Mucosa of descending colon (tissue), 3 donors: ENCODE results near the gene DCAF7. TPM values are rescaled to one million over a fixed set of nuclear protein-coding genes. Genes with fewer than 3 reads are reported as not detected.

Experiments used
- ATAC-seq: fragments of 200-7000 bp; cut with Tn5 transposase; one replicate; pipeline ENCODE4 v1.9.1; 2020; ENCODE audit warnings: mild to moderate bottlenecking, moderate library complexity
- DNase-seq, 3 donors: peaks; one replicate each; pipeline ENCODE4 v3.0.0-alpha.2; 2020
- H3K36me3 ChIP-seq: fragments of 200-600 bp; one replicate; pipeline ENCODE4 v1.8.0; 2021; ENCODE audit warnings: low read depth, mild to moderate bottlenecking
- H3K4me1 ChIP-seq: fragments of 200-600 bp; one replicate; pipeline ENCODE4 v1.8.0; 2021; ENCODE audit warnings: low read depth, mild to moderate bottlenecking
- H3K4me3 ChIP-seq: fragments of 200-600 bp; one replicate; pipeline ENCODE4 v1.8.0; 2021; ENCODE audit warnings: mild to moderate bottlenecking
- H3K9me3 ChIP-seq: fragments of 200-600 bp; one replicate; pipeline ENCODE4 v1.8.0; 2021; ENCODE audit warnings: mild to moderate bottlenecking
- intact Hi-C, 2 donors: fragments of 100-400 bp; cut with DNase I in 1 of 2; cut with micrococcal nuclease in 1 of 2; formaldehyde crosslinking; loops; one replicate each; pipeline versions ENCODE4 v1.11.0 to v1.11.1; 2022; cut with DNase I, micrococcal nuclease
- total RNA-seq, 3 donors: library from RNA; stranded (reverse); fragmentation: NEBNext Ultra II Directional in 2 of 3; extraction: Animal tissue kit (Norgen Biotek cat#: 25700) in 2 of 3; gene quantifications; one replicate each; pipeline versions ENCODE4 v1.2.1 to v1.2.4, GENCODE V29; 2021 to 2023
- TF ChIP-seq, protein P1 (sequence below): fragments of 200-600 bp; IDR thresholded peaks from one replicate; pipeline ENCODE4 v1.8.0; 2022; ENCODE audit warnings: antibody characterized with exemption, mild to moderate bottlenecking
- donor health status: DM: no; HTN: no; CAD: no; lungs with moderate emphysema.
- donor health status: DM: no; HTN: no; CAD: no.
- donor health status: DM: no; HTN: yes; CAD: no.

DCAF7 gene
- total RNA-seq, 3 donors from 2014 or later: 69.0 to 87.3 (median 84.9) TPM

DNA sequence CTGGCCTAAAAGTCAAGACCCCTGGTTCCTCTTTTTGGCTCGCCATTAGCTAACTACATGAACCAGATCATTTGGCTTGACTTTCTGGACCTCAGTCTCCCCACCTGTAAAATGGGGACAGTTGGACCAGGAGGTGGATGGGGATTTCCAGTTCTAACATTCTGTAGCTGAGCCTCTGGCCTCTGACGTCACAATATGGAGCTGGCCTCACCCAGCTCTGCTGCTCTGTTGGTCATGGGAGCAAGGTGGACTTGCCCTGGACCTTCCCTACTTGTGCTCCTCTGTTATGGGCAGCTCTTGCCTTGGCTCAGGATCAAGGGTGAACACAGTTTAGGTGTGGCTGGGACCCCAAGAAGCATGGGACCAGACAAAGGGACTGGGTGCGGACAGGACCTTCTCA lies 43.6 kb upstream of the DCAF7 start:
- Histone ChIP-seq H3K4me3 (no peak overlapping the region), H3K4me1 (peaks cover 10% of the 10 kb centered on the region), H3K36me3 (no peaks in the 10 kb centered on the region), H3K9me3 (no peaks in the 10 kb centered on the region)
- DNase-seq (no peak), ATAC-seq (no peak)
- intact Hi-C loops: no loop called here
- TF ChIP-seq, protein P1, sequence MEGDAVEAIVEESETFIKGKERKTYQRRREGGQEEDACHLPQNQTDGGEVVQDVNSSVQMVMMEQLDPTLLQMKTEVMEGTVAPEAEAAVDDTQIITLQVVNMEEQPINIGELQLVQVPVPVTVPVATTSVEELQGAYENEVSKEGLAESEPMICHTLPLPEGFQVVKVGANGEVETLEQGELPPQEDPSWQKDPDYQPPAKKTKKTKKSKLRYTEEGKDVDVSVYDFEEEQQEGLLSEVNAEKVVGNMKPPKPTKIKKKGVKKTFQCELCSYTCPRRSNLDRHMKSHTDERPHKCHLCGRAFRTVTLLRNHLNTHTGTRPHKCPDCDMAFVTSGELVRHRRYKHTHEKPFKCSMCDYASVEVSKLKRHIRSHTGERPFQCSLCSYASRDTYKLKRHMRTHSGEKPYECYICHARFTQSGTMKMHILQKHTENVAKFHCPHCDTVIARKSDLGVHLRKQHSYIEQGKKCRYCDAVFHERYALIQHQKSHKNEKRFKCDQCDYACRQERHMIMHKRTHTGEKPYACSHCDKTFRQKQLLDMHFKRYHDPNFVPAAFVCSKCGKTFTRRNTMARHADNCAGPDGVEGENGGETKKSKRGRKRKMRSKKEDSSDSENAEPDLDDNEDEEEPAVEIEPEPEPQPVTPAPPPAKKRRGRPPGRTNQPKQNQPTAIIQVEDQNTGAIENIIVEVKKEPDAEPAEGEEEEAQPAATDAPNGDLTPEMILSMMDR: no peak

DNA sequence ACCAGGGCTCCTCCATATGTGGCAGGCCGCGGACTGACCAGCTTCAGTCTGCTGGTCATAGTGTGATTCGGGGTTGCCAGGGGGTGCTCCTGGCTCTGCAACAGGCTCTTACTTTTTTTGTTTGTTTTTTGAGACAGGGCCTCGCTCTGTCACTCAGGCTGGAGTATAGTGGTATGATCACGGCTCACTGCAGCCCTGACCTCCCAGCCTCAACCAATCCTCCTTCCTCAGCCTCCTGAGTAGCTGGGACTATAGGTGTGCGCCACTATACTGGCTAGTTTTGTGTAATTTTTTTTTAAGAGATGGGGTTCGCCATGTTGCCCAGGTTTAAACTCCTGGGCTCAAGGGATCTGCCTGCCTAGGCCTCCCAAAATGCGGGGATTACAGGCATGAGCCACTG lies 38.9 kb upstream of the DCAF7 start:
- Histone ChIP-seq H3K36me3 (no peaks in the 10 kb centered on the region), H3K4me3 (no peak overlapping the region), H3K9me3 (no peaks in the 10 kb centered on the region), H3K4me1 (no peaks in the 10 kb centered on the region)
- ATAC-seq: no peak
- no peak for DNase-seq
- intact Hi-C loops: no loop called here
- TF ChIP-seq, protein P1: no peak

DNA sequence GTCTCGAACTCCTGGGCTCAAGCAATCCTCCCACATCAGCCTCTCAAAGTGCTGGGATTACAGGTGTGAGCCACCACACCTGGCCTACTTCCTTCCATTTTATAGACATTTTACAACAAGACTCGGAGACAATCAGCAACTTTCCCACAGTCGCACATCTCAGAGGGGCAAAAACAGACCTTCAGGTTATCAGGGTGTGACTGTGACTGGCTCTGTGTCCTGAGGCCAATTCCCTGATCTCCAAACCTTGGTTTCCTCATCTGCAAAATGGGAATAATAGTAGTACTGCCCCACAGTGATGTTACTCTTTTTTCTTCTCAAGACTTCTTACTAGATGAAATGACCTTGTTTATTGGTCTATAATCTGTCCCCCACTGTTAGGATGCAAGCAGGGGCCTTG lies 37.9 kb upstream of the DCAF7 start:
- no peak for ATAC-seq
- Histone ChIP-seq H3K9me3 (no peaks in the 10 kb centered on the region), H3K4me1 (no peaks in the 10 kb centered on the region), H3K36me3 (no peaks in the 10 kb centered on the region), H3K4me3 (no peak overlapping the region)
- intact Hi-C loops: no loop called here
- TF ChIP-seq, protein P1: no peak
- DNase-seq: no peak

DNA sequence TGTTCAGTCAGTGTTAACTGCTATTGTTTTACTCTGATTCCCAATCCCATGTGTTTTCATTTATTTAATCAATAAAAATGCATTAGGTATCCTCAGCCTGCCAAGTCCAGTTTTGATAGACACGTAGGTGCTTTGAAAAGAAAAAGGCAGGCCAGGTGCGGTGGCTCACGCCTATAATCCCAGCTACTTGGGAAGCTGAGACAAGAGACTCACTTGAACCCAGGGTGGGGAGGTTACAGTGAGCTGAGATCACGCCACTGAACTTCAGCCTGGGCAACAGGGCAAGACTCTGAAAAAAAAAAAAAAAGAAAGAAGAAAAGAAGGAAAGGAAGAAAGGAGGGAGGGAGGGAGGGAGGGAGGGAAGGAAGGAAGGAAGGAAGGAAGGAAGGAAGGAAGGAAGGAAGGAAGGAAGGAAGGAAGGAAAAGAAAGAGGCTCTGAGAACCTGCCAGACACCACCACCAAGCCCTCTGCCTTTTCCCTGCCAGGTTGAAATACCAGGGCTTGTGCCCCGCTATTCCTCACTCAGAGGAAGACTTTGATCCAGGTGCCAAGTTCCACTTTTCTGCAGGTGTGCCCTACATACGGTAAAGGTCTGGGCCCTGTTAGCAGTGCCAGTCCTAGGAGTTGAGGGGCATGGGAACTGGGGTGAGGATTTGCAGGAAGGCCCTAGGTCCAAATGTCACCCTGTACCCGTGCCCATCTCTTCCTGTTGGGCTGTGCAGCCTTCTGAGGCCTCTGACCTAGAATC lies 37.2 kb upstream of the DCAF7 start:
- H3K36me3 ChIP-seq: no peaks in the 10 kb centered on the region
- no peaks in the 10 kb centered on the region for H3K4me1 ChIP-seq
- intact Hi-C loops: no loop called here
- TF ChIP-seq, protein P1: no peak
- H3K4me3 ChIP-seq: no peak overlapping the region
- DNase-seq: no peak
- no peaks in the 10 kb centered on the region for H3K9me3 ChIP-seq
- ATAC-seq: no peak

- no peaks in the 10 kb centered on the region for H3K36me3 ChIP-seq
- ATAC-seq (no peak), DNase-seq (no peak)
- no peaks in the 10 kb centered on the region for H3K4me1 ChIP-seq
- intact Hi-C loops: no loop called here
- H3K9me3 ChIP-seq: no peaks in the 10 kb centered on the region
- H3K4me3 ChIP-seq: no peak overlapping the region
- TF ChIP-seq, protein P1: no peak
Observed at GRCh38 chr17:63514477-63514876, 35.8 kb upstream of the DCAF7 start.
